MM.1S (cell line): Measurements from ENCODE around the gene CRKL.

Experiments
- CTCF ChIP-seq: fragments of 300-600 bp; sonication (generic); IDR thresholded peaks from 2 replicates; pipeline ENCODE4 v1.5.1; 2016; ENCODE audit warnings: antibody characterized with exemption, low read length, mixed read lengths
- EZH2 ChIP-seq: fragments of 300-600 bp; sonication (generic); optimal IDR thresholded peaks from 2 replicates; pipeline ENCODE3; 2017; ENCODE audit warnings: low read depth, mild to moderate bottlenecking, antibody characterized with exemption, low read length, mixed read lengths
- EZH2phosphoT487 ChIP-seq: fragments of 300-600 bp; sonication (generic); IDR thresholded peaks from 2 replicates; pipeline ENCODE4 v1.6.1; 2018; ENCODE audit warnings: antibody characterized with exemption, low read length

- TF ChIP-seq CTCF = no peak
- TF ChIP-seq EZH2 = no peak
- TF ChIP-seq EZH2phosphoT487 = no peak
Measured at GRCh38 chr22:20912494-20912893, 4.7 kb upstream of the CRKL start.
